ENCODE data around the gene SCN4A.

SCN4A gene

DNA sequence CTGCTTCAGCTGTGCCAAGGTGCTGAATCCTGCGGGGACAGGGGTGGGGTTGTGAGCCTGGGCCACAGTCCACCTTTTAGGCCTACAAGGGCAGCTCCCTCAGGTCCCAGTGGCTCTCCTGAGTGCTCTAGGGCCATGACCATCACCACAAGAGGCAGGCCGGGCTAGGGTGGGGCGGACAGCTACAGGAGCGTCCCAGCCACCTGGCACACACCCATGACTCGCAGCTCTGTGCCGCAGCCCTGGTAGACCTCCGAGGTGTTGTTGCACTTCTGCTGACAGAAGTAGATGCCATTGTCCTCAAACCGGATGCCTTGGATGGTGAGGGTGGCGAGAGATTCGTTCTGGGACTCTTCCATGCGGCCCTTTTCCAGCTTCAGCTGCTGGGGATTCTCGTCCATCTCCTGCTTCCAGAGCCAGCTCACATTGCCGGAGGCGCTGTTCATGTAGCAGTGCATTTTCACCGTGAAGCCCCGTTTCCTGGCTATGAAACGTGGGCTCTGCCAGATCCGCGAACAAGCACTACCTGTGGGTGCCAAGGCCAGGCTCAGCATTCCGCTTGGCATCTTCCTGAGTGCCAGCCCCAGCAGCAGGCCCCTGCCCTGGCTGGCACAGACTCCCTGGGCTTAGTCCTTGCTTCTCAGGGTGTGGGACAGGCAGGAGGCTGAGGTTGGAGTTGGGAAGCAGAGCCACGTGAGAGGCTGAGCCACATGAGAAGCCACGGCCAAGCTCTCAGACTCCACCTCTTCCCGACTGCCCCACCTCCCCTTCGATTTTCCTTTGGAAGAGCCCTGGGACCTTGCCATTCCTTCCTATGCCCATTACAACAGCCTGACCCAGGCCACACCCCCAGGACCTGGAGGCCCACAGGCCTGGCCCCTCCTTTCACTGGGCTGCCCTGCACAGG, 42.6 kb downstream of the SCN4A start:
- Histone ChIP-seq H3K27me3 (replicated peaks; ENCODE audit: control insufficient read depth, insufficient read depth, low read length) (no peaks in the 10 kb centered on the region), H3K4me3 (replicated peaks; ENCODE audit: low read depth, low read length) (peak overlapping the region; percentile 99), H3K36me3 (ENCODE audit: control insufficient read depth, insufficient read depth, low read length) (peaks cover 27% of the 10 kb centered on the region)
- DNase-seq (ENCODE audit: extremely low read depth, insufficient read length), result no peak
- TF ChIP-seq, protein P1, sequence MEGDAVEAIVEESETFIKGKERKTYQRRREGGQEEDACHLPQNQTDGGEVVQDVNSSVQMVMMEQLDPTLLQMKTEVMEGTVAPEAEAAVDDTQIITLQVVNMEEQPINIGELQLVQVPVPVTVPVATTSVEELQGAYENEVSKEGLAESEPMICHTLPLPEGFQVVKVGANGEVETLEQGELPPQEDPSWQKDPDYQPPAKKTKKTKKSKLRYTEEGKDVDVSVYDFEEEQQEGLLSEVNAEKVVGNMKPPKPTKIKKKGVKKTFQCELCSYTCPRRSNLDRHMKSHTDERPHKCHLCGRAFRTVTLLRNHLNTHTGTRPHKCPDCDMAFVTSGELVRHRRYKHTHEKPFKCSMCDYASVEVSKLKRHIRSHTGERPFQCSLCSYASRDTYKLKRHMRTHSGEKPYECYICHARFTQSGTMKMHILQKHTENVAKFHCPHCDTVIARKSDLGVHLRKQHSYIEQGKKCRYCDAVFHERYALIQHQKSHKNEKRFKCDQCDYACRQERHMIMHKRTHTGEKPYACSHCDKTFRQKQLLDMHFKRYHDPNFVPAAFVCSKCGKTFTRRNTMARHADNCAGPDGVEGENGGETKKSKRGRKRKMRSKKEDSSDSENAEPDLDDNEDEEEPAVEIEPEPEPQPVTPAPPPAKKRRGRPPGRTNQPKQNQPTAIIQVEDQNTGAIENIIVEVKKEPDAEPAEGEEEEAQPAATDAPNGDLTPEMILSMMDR (IDR thresholded peaks at IDR 0.05; ENCODE audit: insufficient read depth, low read length, poor library complexity, severe bottlenecking), result no peak

DNA sequence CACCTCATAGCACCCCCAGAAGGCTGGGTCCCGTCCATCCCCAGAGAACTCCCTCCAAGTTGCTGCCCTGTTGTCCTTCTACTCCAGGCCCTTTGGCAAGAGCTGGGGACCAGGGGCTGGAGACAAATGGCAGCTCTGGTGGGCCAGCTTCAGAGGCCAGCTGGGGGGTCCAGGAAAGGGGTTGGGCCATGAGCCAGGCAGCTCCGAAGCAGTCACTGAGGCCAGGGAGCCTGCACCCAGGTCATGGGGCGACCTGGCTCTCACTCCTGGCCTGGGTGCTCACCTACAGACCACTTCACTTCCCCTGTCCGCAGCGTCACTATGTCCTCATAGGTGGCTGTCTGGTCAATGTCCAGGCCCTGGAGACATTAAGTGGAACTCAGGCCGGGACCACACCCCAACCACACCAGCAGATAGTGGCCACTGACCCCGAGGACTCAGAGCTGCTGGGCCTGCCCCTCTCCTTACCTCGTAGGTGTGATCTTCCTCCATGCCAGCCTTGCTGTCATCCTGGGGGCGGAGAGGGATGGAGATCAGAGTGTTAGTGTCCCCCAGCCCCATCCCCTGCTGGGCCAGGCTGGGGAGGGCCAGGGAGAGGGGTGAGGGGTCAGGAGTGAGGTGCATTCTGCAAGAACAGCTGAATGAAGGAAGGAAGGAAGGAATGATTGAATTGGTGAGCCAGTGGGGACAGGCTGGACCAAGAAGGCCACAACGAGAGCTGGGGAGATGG, 43.6 kb downstream of the SCN4A start:
- DNase-seq (ENCODE audit: extremely low read depth, insufficient read length), result no peak
- TF ChIP-seq, protein P1 (IDR thresholded peaks at IDR 0.05; ENCODE audit: insufficient read depth, low read length, poor library complexity, severe bottlenecking), result no peak
- H3K4me3 ChIP-seq (replicated peaks; ENCODE audit: low read depth, low read length), result no peak overlapping the region
- no peaks in the 10 kb centered on the region for H3K27me3 ChIP-seq (replicated peaks; ENCODE audit: control insufficient read depth, insufficient read depth, low read length)
- H3K36me3 ChIP-seq (ENCODE audit: control insufficient read depth, insufficient read depth, low read length), result peaks cover 27% of the 10 kb centered on the region

DNA sequence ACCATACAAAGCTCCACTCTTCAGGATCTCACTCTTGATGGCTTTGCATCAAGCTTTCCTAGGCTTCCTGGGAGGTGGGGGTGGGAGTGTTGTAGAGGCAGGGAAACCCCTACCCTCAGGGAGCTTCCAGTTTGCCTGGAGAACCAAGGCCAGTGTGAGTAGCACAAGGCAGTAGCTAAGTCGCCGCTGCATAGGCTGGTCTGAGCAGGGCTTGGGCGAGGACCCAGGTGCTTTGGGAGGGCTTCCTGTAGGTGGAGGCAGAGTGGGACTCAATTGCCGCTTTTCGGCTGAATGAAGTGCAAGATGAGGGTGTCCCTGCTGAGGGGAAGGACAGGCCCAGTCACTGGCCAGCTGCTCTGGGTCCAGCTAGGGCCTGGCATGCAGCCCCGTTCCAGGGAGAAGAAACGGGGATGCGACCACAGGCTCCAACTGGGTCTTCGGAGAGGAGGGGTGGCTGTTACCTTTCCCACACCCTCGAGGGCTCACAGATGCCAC, 44.5 kb downstream of the SCN4A start:
- no peak for DNase-seq (ENCODE audit: extremely low read depth, insufficient read length)
- Histone ChIP-seq H3K4me3 (replicated peaks; ENCODE audit: low read depth, low read length) (no peak overlapping the region), H3K27me3 (replicated peaks; ENCODE audit: control insufficient read depth, insufficient read depth, low read length) (no peaks in the 10 kb centered on the region), H3K36me3 (ENCODE audit: control insufficient read depth, insufficient read depth, low read length) (peaks cover 27% of the 10 kb centered on the region)
- TF ChIP-seq, protein P1 (IDR thresholded peaks at IDR 0.05; ENCODE audit: insufficient read depth, low read length, poor library complexity, severe bottlenecking), result no peak

DNA sequence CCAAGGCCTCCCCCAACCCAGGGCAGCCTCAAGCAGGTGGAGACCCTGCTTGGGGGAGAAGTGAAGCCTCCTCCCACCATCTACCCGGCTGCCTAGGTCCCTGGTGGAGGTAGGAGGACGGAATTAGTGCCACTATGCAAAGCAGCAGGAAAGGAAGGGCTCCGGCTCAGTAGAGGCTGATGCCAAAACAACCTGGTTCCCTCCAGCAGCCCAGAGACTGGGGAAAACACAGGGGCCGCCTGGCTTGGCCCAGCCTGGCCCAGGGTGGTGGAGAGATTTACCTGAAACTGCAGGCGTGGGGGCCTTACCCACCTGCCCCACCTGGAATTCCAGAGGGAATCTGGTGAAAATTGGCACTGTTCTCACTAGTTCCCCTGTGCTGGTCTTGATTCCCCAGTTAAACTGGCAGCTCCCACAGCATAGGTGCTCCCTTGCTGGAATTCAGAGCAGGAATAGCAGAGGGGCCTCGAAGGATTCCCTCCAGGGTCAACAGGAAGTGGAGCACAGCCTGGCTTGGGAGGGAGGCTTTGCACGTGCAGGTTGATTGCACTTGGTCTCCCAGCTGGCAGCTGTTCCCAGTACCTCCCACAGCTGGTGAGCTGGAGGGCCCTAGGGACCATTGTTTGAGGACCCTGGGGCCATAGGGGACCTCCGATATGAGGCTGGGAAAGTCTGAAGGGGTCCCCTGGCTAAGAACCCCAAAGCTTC, 45.1 kb downstream of the SCN4A start:
- no peaks in the 10 kb centered on the region for H3K27me3 ChIP-seq (replicated peaks; ENCODE audit: control insufficient read depth, insufficient read depth, low read length)
- no peak overlapping the region for H3K4me3 ChIP-seq (replicated peaks; ENCODE audit: low read depth, low read length)
- no peak for DNase-seq (ENCODE audit: extremely low read depth, insufficient read length)
- peaks cover 27% of the 10 kb centered on the region for H3K36me3 ChIP-seq (ENCODE audit: control insufficient read depth, insufficient read depth, low read length)
- TF ChIP-seq, protein P1 (IDR thresholded peaks at IDR 0.05; ENCODE audit: insufficient read depth, low read length, poor library complexity, severe bottlenecking), result no peak

DNA sequence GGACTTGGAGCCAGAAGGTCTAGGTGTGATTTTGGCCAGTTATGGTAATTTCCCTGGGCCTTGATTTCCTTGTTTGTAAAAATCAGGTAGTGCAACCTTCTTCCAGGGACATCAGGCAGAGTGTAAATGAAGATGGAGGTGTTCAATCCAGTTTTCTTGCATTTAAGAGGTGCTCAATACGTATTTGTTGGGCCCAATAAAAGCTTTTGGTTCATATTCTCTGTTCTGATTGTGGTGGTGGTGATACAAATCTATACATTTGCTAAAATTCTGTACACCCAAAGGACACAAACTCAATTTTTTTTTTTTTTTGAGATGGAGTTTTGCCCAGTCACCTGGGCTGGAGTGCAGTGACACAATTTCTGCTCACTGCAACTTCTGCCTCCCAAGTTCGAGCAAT, 46.6 kb downstream of the SCN4A start:
- TF ChIP-seq, protein P1 (IDR thresholded peaks at IDR 0.05; ENCODE audit: insufficient read depth, low read length, poor library complexity, severe bottlenecking), result no peak
- Histone ChIP-seq H3K36me3 (ENCODE audit: control insufficient read depth, insufficient read depth, low read length) (peaks cover 27% of the 10 kb centered on the region), H3K4me3 (replicated peaks; ENCODE audit: low read depth, low read length) (no peak overlapping the region), H3K27me3 (replicated peaks; ENCODE audit: control insufficient read depth, insufficient read depth, low read length) (no peaks in the 10 kb centered on the region)
- no peak for DNase-seq (ENCODE audit: extremely low read depth, insufficient read length)
